Kidney (tissue), 14 donors: ENCODE results near the gene REG1B. TPM values are rescaled to one million over a fixed set of nuclear protein-coding genes. Genes with fewer than 3 reads are reported as not detected.

ENCODE experiments used
- DNase-seq, 5 donors: peaks; one replicate each; pipeline ENCODE4 v3.0.0-alpha.2; 2013 to 2020
- FAIRE-seq: peaks from 2 replicates; lab custom pipeline; 2012; peaks lifted over from hg19 to GRCh38; lab: Jason Lieb, UNC
- H3K27ac ChIP-seq, 2 donors: one replicate each; pipeline ENCODE4 v1.7.0; 2013; ENCODE audit warnings: low read depth in 2 of 2, low read length in 2 of 2, inconsistent platforms in 1 of 2
- H3K27me3 ChIP-seq: one replicate; pipeline ENCODE4 v1.7.1; 2013; ENCODE audit warnings: low read length, inconsistent platforms; ENCODE audit not compliant: control insufficient read depth, insufficient read depth
- H3K36me3 ChIP-seq, 3 donors: one replicate each; pipeline versions ENCODE4 v1.7.0 to v1.7.1; 2013; ENCODE audit warnings: low read length in 3 of 3, control low read depth in 1 of 3, inconsistent platforms in 1 of 3; ENCODE audit not compliant: insufficient read depth in 3 of 3, control insufficient read depth in 2 of 3
- H3K4me1 ChIP-seq, 3 donors: one replicate each; pipeline versions ENCODE4 v1.7.0 to v1.7.1; 2013; ENCODE audit warnings: low read length in 3 of 3, inconsistent platforms in 1 of 3, low read depth in 1 of 3; ENCODE audit not compliant: control insufficient read depth in 2 of 3, insufficient read depth in 2 of 3
- H3K4me3 ChIP-seq, 3 donors: one replicate each; pipeline versions ENCODE4 v1.7.0 to v1.8.1; 2013; ENCODE audit warnings: low read length in 3 of 3, control low read depth in 1 of 3, inconsistent platforms in 1 of 3
- H3K9ac ChIP-seq, 3 donors: one replicate each; pipeline versions ENCODE4 v1.7.0 to v1.7.1; 2013; ENCODE audit warnings: low read length in 3 of 3, control low read depth in 1 of 3, inconsistent platforms in 1 of 3
- H3K9me3 ChIP-seq, 3 donors: one replicate each; pipeline versions ENCODE4 v1.7.0 to v1.7.1; 2013; ENCODE audit warnings: low read length in 3 of 3, control low read depth in 1 of 3, inconsistent platforms in 1 of 3; ENCODE audit not compliant: control insufficient read depth in 2 of 3, insufficient read depth in 1 of 3
- CTCF ChIP-seq: IDR thresholded peaks from 3 replicates; pipeline ENCODE4 v1.5.1; 2012; ENCODE audit warnings: mild to moderate bottlenecking, moderate library complexity, borderline replicate concordance; ENCODE audit not compliant: insufficient read depth; ENCODE audit errors: extremely low read depth
- intact Hi-C: fragments of 100-400 bp; cut with DNase I; formaldehyde crosslinking; loops from one replicate; pipeline ENCODE4 v1.11.1; 2022
- polyA plus RNA-seq: library from polyadenylated mRNA; stranded (reverse); fragments of 350-450 nt; fragmentation: Illumina TruSeq; extraction: RNeasy Lipid Tissue Mini Kit (QIAGEN cat#74804); gene quantifications from one replicate; pipeline ENCODE4 v1.2.3, GENCODE V29; 2014; ENCODE audit warnings: low read depth, low replicate concordance; ENCODE audit not compliant: insufficient read depth
- total RNA-seq: library from RNA; stranded (reverse); fragmentation: NEBNext Ultra II Directional; extraction: Animal tissue kit (Norgen Biotek cat#: 25700); gene quantifications from one replicate; pipeline ENCODE4 v1.2.1, GENCODE V29; 2021
- donor health status: control.
- donor health status: control.
- donor health status: control.
- donor health status: control.
- donor health status: control.
- donor health status: DM: yes; HTN: yes; CAD: no.
- donor health status: Normal renal cell carcinoma (clear cell type).

The REG1B gene
- total and polyA plus RNA-seq, 2 donors from 2014 or later = 1.5 to 11.0 TPM

- H3K27ac ChIP-seq = no peak overlapping the region
- H3K36me3 ChIP-seq = no peaks in the 10 kb centered on the region
- no peak overlapping the region for H3K9ac ChIP-seq
- DNase-seq = no peak
- H3K27me3 ChIP-seq = no peaks in the 10 kb centered on the region
- FAIRE-seq = no peak
- no peaks in the 10 kb centered on the region for H3K9me3 ChIP-seq
- intact Hi-C loops = no loop called here
- TF ChIP-seq CTCF = no peak
- no peak overlapping the region for H3K4me3 ChIP-seq
- H3K4me1 ChIP-seq = no peaks in the 10 kb centered on the region
Observed at GRCh38 chr2:79124907-79125720, 37.3 kb upstream of the REG1B start.

- H3K27me3 ChIP-seq = no peaks in the 10 kb centered on the region
- no peak for TF ChIP-seq CTCF
- H3K4me3 ChIP-seq = no peak overlapping the region
- intact Hi-C loops = no loop called here
- H3K36me3 ChIP-seq = no peaks in the 10 kb centered on the region
- H3K9ac ChIP-seq = no peak overlapping the region
- FAIRE-seq (no peak), DNase-seq (no peak)
- no peaks in the 10 kb centered on the region for H3K9me3 ChIP-seq
- H3K27ac ChIP-seq = no peak overlapping the region
- no peaks in the 10 kb centered on the region for H3K4me1 ChIP-seq
Observed at GRCh38 chr2:79122676-79123075, 34.9 kb upstream of the REG1B start.

- Histone ChIP-seq H3K36me3 (no peaks in the 10 kb centered on the region), H3K4me1 (no peaks in the 10 kb centered on the region), H3K27ac (no peak within 1 kb of the TSS), H3K9ac (no peak within 1 kb of the TSS), H3K9me3 (no peaks in the 10 kb centered on the region), H3K27me3 (no peaks in the 10 kb centered on the region), H3K4me3 (no peak within 1 kb of the TSS)
- no peak for FAIRE-seq
- no peak for TF ChIP-seq CTCF
- intact Hi-C loops = no loop called here
- DNase-seq = no peak
Observed at GRCh38 chr2:79120194-79120713, 32.5 kb upstream of the REG1B start, which contains the start of gene REG1A. REG1A (plus strand) TSS chr2:79120488; CDS start chr2:79120862, 374 bp downstream.
